Posterior vena cava (tissue), 2 donors: ENCODE results near the gene CACNA1G. TPM values are rescaled to one million over a fixed set of nuclear protein-coding genes. Genes with fewer than 3 reads are reported as not detected.

Experiments
- DNase-seq: peaks from one replicate; pipeline ENCODE4 v3.0.0-alpha.2; 2020; ENCODE audit warnings: low spot score
- intact Hi-C, 2 donors: fragments of 100-400 bp; cut with DNase I; formaldehyde crosslinking; loops; one replicate each; pipeline versions ENCODE4 v1.14.1 to v1.14.2; 2022 to 2023
- total RNA-seq, 2 donors: library from RNA; stranded (reverse); fragmentation: NEBNext Ultra II Directional; extraction: Animal tissue kit (Norgen Biotek cat#: 25700); gene quantifications; one replicate each; pipeline ENCODE4 v1.2.1, GENCODE V29; 2021
- donor health status: DM: yes; HTN: yes; CAD: no.
- donor health status: DM: yes; HTN: yes; CAD: no.

The CACNA1G gene
- total RNA-seq, 2 donors from 2014 or later: 1.1 to 4.4 TPM

GRCh38 chr17:50579399-50579798, 18.9 kb downstream of the CACNA1G start:
- no peak for DNase-seq

GRCh38 chr17:50580646-50581045, 20.1 kb downstream of the CACNA1G start:
- intact Hi-C loops: no loop called here
- no peak for DNase-seq

More at GRCh38 chr17:50579399-50579798, 18.9 kb downstream of the CACNA1G start:
- intact Hi-C loops: no loop called here

- no peak for DNase-seq
These were observed 20.8 kb downstream of the CACNA1G start for GRCh38 chr17:50581316-50581715.

GRCh38 chr17:50582741-50583140, 22.2 kb downstream of the CACNA1G start:
- DNase-seq: no peak
- intact Hi-C loops: no loop called here

More at GRCh38 chr17:50581316-50581715, 20.8 kb downstream of the CACNA1G start:
- intact Hi-C loops: no loop called here

GRCh38 chr17:50583641-50584040, 23.1 kb downstream of the CACNA1G start:
- intact Hi-C loops: no loop called here
- DNase-seq: no peak

- DNase-seq: no peak
- intact Hi-C loops: no loop called here
These were observed 23.6 kb downstream of the CACNA1G start for GRCh38 chr17:50584116-50584515.

GRCh38 chr17:50584749-50585148, 24.2 kb downstream of the CACNA1G start:
- DNase-seq: no peak
- intact Hi-C loops: no loop called here

- intact Hi-C loops: no loop called here
- no peak for DNase-seq
These were observed 24.8 kb downstream of the CACNA1G start for GRCh38 chr17:50585346-50585745.

GRCh38 chr17:50585891-50586290, 25.4 kb downstream of the CACNA1G start:
- intact Hi-C loops: no loop called here
- no peak for DNase-seq

- intact Hi-C loops: no loop called here
- DNase-seq: no peak
These were observed 26.1 kb downstream of the CACNA1G start for GRCh38 chr17:50586421-50587247.

GRCh38 chr17:50587571-50587970, 27.1 kb downstream of the CACNA1G start:
- intact Hi-C loops: no loop called here
- DNase-seq: no peak

- intact Hi-C loops: no loop called here
- DNase-seq: no peak
These were observed 28.0 kb downstream of the CACNA1G start for GRCh38 chr17:50588391-50589049.

- no peak for DNase-seq
- intact Hi-C loops: no loop called here
These were observed 28.7 kb downstream of the CACNA1G start for GRCh38 chr17:50589095-50589705.

GRCh38 chr17:50590946-50591737, 30.6 kb downstream of the CACNA1G start:
- no peak for DNase-seq
- intact Hi-C loops: no loop called here

- DNase-seq: no peak
- intact Hi-C loops: no loop called here
These were observed 32.8 kb downstream of the CACNA1G start for GRCh38 chr17:50593321-50593720.

- intact Hi-C loops: no loop called here
- DNase-seq: no peak
These were observed 33.8 kb downstream of the CACNA1G start for GRCh38 chr17:50594128-50594823.

GRCh38 chr17:50594892-50595291, 34.4 kb downstream of the CACNA1G start:
- intact Hi-C loops: no loop called here

GRCh38 chr17:50596191-50597037, 35.9 kb downstream of the CACNA1G start:
- no peak for DNase-seq
- intact Hi-C loops: no loop called here

More at GRCh38 chr17:50594892-50595291, 34.4 kb downstream of the CACNA1G start:
- DNase-seq: no peak
